ENCODE data around the gene PTPRQ.

The PTPRQ gene

GRCh38 chr12:80677994-80678393 lies 234.0 kb downstream of the PTPRQ start:
- ATAC-seq = no peak
- no peak for TF ChIP-seq ZFP3 (CRISPR knock-in tag; IDR thresholded peaks at IDR 0.05)
- no peak for TF ChIP-seq SNAI2 (CRISPR knock-in tag; IDR thresholded peaks at IDR 0.05)
- no peak for TF ChIP-seq PPARA (CRISPR knock-in tag; IDR thresholded peaks at IDR 0.05; ENCODE audit: borderline replicate concordance)
- no peak for TF ChIP-seq TCF4 (CRISPR knock-in tag; IDR thresholded peaks at IDR 0.05; ENCODE audit: borderline replicate concordance)
- no peak for TF ChIP-seq GLIS3 (CRISPR knock-in tag; IDR thresholded peaks at IDR 0.05)
- no peak for TF ChIP-seq CREB5 (CRISPR knock-in tag; IDR thresholded peaks at IDR 0.05; ENCODE audit: low read depth)
- no peak for TF ChIP-seq CSRNP3 (CRISPR knock-in tag; IDR thresholded peaks at IDR 0.05)
- TF ChIP-seq ZNF565 (CRISPR knock-in tag; conservative IDR thresholded peaks at IDR 0.05; ENCODE audit: low read depth) = no peak
- no peak for TF ChIP-seq ARNTL (CRISPR knock-in tag; IDR thresholded peaks at IDR 0.05; ENCODE audit: borderline replicate concordance, low read depth)
- no peak for TF ChIP-seq ZNF70 (CRISPR knock-in tag; IDR thresholded peaks at IDR 0.05)
- TF ChIP-seq OSR1 (CRISPR knock-in tag; IDR thresholded peaks at IDR 0.05) = no peak
- no peak for TF ChIP-seq ZC3H10 (CRISPR knock-in tag; IDR thresholded peaks at IDR 0.05)
- TF ChIP-seq TSHZ2 (CRISPR knock-in tag; IDR thresholded peaks at IDR 0.05) = no peak
- no peak for TF ChIP-seq BACH2 (CRISPR knock-in tag; IDR thresholded peaks at IDR 0.05; ENCODE audit: borderline replicate concordance)
- no peak for TF ChIP-seq ISL1 (CRISPR knock-in tag; IDR thresholded peaks at IDR 0.05)

- no peak for TF ChIP-seq PATZ1 (CRISPR knock-in tag; IDR thresholded peaks at IDR 0.05; ENCODE audit: borderline replicate concordance)
- TF ChIP-seq TCF4 (CRISPR knock-in tag; IDR thresholded peaks at IDR 0.05; ENCODE audit: borderline replicate concordance) = no peak
- TF ChIP-seq CSRNP3 (CRISPR knock-in tag; IDR thresholded peaks at IDR 0.05) = no peak
- TF ChIP-seq TSHZ2 (CRISPR knock-in tag; IDR thresholded peaks at IDR 0.05) = no peak
- TF ChIP-seq ESRRG (CRISPR knock-in tag; IDR thresholded peaks at IDR 0.05) = no peak
- no peak for ATAC-seq
Measured at GRCh38 chr12:80679346-80680131, 235.5 kb downstream of the PTPRQ start.
